Adrenal gland (tissue), 5 donors: ENCODE measurements around the gene RND3.

Experiments
- CTCF ChIP-seq, 6 experiments: fragments of 450-650 bp in 4 of 6; fragments of 200-600 bp in 2 of 6; sonication (generic) in 1 of 6; IDR thresholded peaks; 1 replicate in 5 of 6; 2 replicates in 1 of 6; pipeline versions ENCODE4 v1.5.1 to v1.8.0; 2016 to 2021; ENCODE audit warnings: antibody characterized with exemption in 6 of 6, mild to moderate bottlenecking in 2 of 6, moderate library complexity in 1 of 6
- POLR2A ChIP-seq, 2 donors: fragments of 450-650 bp; IDR thresholded peaks; one replicate each; pipeline ENCODE4 v1.6.1; 2017; ENCODE audit warnings: antibody characterized with exemption in 2 of 2, mild to moderate bottlenecking in 2 of 2, moderate library complexity in 1 of 2
- donor health status: DM: no; HTN: no; CAD: no.

- TF ChIP-seq CTCF (IDR thresholded peaks at IDR 0.05): no peak
- TF ChIP-seq POLR2A (IDR thresholded peaks at IDR 0.05): no peak
Measured at GRCh38 chr2:150471813-150472510, 15.5 kb downstream of the RND3 start.
